Measurements from ENCODE around the gene HSF2. TPM values are rescaled to one million over a fixed set of nuclear protein-coding genes. Genes with fewer than 3 reads are reported as not detected.

Gene HSF2
- total and polyA plus RNA-seq, 2 experiments from 2014 or later = 10.0 to 18.1 TPM

- no peaks in the 10 kb centered on the region for H4K20me1 ChIP-seq (replicated peaks; ENCODE audit: insufficient read depth)
- Mint-ChIP-seq H3K9me3 (no peaks in the 10 kb centered on the region), H3K4me1 (peaks cover 9% of the 10 kb centered on the region; the same call in 2 of the 3 replicates), H3K27me3 (ENCODE audit: insufficient read depth, low read depth, poor library complexity) (no peaks in the 10 kb centered on the region), H3K27ac (no peak overlapping the region), H3K4me3 (no peak overlapping the region), H3K36me3 (ENCODE audit: low read depth) (peaks cover 3% of the 10 kb centered on the region; the same call in 2 of the 3 replicates)
- no peaks in the 10 kb centered on the region for H3K79me2 ChIP-seq (replicated peaks; ENCODE audit: insufficient read depth)
- no peaks in the 10 kb centered on the region for H3K4me1 ChIP-seq (ENCODE audit: insufficient read depth)
- no peak overlapping the region for H2AFZ ChIP-seq
- ATAC-seq (no peak), DNase-seq (ENCODE audit: low spot score) (no peak)
- H3K4me2 ChIP-seq = no peak overlapping the region
- H3K27ac ChIP-seq (ENCODE audit: low read depth) = no peak overlapping the region
- no peaks in the 10 kb centered on the region for H3F3A ChIP-seq (replicated peaks; ENCODE audit: low read depth)
- no peaks in the 10 kb centered on the region for H3K27me3 ChIP-seq (ENCODE audit: insufficient read depth)
- TF ChIP-seq ZNF331 (CRISPR knock-in tag; IDR thresholded peaks at IDR 0.05; ENCODE audit: low read depth) = no peak
- no peak overlapping the region for H3K4me3 ChIP-seq
- no peaks in the 10 kb centered on the region for H3K9me2 ChIP-seq (ENCODE audit: insufficient read depth)
- peaks cover 5% of the 10 kb centered on the region; the same call in 1 of the 2 replicates for H3K36me3 ChIP-seq (ENCODE audit: insufficient read depth)
Measured at GRCh38 chr6:122416825-122417224, 17.4 kb downstream of the HSF2 start.

- peaks cover 6% of the 10 kb centered on the region; the same call in 2 of the 3 replicates for H3K4me1 Mint-ChIP-seq
- Histone ChIP-seq H3F3A (replicated peaks; ENCODE audit: low read depth) (no peaks in the 10 kb centered on the region), H3K4me2 (no peak overlapping the region), H3K4me3 (no peak overlapping the region), H3K4me1 (ENCODE audit: insufficient read depth) (no peaks in the 10 kb centered on the region), H3K79me2 (replicated peaks; ENCODE audit: insufficient read depth) (no peaks in the 10 kb centered on the region), H3K36me3 (ENCODE audit: insufficient read depth) (peaks cover 5% of the 10 kb centered on the region; the same call in 1 of the 2 replicates), H3K27ac (ENCODE audit: low read depth) (no peak overlapping the region), H3K9me2 (ENCODE audit: insufficient read depth) (no peaks in the 10 kb centered on the region), H2AFZ (no peak overlapping the region), H4K20me1 (replicated peaks; ENCODE audit: insufficient read depth) (no peaks in the 10 kb centered on the region), H3K27me3 (ENCODE audit: insufficient read depth) (no peaks in the 10 kb centered on the region)
- H3K27me3 Mint-ChIP-seq (ENCODE audit: insufficient read depth, low read depth, poor library complexity) = no peaks in the 10 kb centered on the region
- H3K9me3 Mint-ChIP-seq = no peaks in the 10 kb centered on the region
- TF ChIP-seq, protein P1, sequence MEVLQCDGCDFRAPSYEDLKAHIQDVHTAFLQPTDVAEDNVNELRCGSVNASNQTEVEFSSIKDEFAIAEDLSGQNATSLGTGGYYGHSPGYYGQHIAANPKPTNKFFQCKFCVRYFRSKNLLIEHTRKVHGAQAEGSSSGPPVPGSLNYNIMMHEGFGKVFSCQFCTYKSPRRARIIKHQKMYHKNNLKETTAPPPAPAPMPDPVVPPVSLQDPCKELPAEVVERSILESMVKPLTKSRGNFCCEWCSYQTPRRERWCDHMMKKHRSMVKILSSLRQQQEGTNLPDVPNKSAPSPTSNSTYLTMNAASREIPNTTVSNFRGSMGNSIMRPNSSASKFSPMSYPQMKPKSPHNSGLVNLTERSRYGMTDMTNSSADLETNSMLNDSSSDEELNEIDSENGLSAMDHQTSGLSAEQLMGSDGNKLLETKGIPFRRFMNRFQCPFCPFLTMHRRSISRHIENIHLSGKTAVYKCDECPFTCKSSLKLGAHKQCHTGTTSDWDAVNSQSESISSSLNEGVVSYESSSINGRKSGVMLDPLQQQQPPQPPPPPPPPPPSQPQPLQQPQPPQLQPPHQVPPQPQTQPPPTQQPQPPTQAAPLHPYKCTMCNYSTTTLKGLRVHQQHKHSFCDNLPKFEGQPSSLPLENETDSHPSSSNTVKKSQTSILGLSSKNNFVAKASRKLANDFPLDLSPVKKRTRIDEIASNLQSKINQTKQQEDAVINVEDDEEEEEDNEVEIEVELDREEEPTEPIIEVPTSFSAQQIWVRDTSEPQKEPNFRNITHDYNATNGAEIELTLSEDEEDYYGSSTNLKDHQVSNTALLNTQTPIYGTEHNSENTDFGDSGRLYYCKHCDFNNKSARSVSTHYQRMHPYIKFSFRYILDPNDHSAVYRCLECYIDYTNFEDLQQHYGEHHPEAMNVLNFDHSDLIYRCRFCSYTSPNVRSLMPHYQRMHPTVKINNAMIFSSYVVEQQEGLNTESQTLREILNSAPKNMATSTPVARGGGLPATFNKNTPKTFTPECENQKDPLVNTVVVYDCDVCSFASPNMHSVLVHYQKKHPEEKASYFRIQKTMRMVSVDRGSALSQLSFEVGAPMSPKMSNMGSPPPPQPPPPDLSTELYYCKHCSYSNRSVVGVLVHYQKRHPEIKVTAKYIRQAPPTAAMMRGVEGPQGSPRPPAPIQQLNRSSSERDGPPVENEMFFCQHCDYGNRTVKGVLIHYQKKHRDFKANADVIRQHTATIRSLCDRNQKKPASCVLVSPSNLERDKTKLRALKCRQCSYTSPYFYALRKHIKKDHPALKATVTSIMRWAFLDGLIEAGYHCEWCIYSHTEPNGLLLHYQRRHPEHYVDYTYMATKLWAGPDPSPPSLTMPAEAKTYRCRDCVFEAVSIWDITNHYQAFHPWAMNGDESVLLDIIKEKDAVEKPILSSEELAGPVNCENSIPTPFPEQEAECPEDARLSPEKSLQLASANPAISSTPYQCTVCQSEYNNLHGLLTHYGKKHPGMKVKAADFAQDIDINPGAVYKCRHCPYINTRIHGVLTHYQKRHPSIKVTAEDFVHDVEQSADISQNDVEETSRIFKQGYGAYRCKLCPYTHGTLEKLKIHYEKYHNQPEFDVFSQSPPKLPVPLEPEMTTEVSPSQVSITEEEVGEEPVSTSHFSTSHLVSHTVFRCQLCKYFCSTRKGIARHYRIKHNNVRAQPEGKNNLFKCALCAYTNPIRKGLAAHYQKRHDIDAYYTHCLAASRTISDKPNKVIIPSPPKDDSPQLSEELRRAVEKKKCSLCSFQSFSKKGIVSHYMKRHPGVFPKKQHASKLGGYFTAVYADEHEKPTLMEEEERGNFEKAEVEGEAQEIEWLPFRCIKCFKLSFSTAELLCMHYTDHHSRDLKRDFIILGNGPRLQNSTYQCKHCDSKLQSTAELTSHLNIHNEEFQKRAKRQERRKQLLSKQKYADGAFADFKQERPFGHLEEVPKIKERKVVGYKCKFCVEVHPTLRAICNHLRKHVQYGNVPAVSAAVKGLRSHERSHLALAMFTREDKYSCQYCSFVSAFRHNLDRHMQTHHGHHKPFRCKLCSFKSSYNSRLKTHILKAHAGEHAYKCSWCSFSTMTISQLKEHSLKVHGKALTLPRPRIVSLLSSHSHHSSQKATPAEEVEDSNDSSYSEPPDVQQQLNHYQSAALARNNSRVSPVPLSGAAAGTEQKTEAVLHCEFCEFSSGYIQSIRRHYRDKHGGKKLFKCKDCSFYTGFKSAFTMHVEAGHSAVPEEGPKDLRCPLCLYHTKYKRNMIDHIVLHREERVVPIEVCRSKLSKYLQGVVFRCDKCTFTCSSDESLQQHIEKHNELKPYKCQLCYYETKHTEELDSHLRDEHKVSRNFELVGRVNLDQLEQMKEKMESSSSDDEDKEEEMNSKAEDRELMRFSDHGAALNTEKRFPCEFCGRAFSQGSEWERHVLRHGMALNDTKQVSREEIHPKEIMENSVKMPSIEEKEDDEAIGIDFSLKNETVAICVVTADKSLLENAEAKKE (CRISPR knock-in tag; IDR thresholded peaks at IDR 0.05) = no peak
- no peak for TF ChIP-seq STAT1 (IDR thresholded peaks at IDR 0.05; ENCODE audit: unreplicated experiment)
- H3K27ac Mint-ChIP-seq = no peak overlapping the region
- DNase-seq (ENCODE audit: low spot score) (no peak), ATAC-seq (no peak)
- H3K36me3 Mint-ChIP-seq (ENCODE audit: low read depth) = peaks cover 14% of the 10 kb centered on the region; the same call in 2 of the 3 replicates
- no peak overlapping the region for H3K4me3 Mint-ChIP-seq
Measured at GRCh38 chr6:122422003-122422402, 22.6 kb downstream of the HSF2 start.
